ENCODE data around the gene PTCSC3. TPM values are rescaled to one million over a fixed set of nuclear protein-coding genes. Genes with fewer than 3 reads are reported as not detected.

Gene PTCSC3
- total RNA-seq, 1 experiment from 2014 or later, result not detected

DNA sequence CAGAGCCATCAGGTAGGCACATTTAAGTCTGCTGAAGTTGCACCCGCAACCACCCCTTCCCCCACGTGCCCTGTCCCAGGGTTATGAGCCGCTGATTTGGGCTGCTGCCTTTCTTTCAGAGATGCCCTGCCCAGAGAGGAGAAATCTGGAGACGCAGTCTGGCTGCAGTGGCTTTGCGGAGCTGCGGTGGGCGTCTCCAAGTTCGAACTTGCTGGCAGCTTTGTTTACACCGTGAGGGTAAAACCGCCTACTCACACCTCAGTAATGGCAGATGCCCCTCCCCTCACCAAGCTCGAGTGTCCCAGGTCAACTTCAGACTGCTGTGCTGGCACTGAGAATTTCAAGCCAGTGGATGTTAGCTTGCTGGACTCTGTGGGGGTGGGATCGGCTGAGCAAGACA, 14.7 kb downstream of the PTCSC3 start:
- H3K4me1 Mint-ChIP-seq (ENCODE audit: low read depth, unreplicated experiment), result no peaks in the 10 kb centered on the region
- TF ChIP-seq, protein P1, sequence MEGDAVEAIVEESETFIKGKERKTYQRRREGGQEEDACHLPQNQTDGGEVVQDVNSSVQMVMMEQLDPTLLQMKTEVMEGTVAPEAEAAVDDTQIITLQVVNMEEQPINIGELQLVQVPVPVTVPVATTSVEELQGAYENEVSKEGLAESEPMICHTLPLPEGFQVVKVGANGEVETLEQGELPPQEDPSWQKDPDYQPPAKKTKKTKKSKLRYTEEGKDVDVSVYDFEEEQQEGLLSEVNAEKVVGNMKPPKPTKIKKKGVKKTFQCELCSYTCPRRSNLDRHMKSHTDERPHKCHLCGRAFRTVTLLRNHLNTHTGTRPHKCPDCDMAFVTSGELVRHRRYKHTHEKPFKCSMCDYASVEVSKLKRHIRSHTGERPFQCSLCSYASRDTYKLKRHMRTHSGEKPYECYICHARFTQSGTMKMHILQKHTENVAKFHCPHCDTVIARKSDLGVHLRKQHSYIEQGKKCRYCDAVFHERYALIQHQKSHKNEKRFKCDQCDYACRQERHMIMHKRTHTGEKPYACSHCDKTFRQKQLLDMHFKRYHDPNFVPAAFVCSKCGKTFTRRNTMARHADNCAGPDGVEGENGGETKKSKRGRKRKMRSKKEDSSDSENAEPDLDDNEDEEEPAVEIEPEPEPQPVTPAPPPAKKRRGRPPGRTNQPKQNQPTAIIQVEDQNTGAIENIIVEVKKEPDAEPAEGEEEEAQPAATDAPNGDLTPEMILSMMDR (IDR thresholded peaks at IDR 0.05; ENCODE audit: unreplicated experiment), result no peak
- no TSS peak for BruUV-seq (replicated peaks)
- DNase-seq, result peak; percentile 24
- no peaks in the 10 kb centered on the region for H3K36me3 Mint-ChIP-seq (ENCODE audit: insufficient read depth, unreplicated experiment)
- peak overlapping the region; percentile 58 for H3K4me3 Mint-ChIP-seq (ENCODE audit: low read depth, unreplicated experiment)
- H3K27me3 Mint-ChIP-seq (ENCODE audit: unreplicated experiment), result peaks cover 43% of the 10 kb centered on the region
- CTCF ChIA-PET, result interaction anchor here (0.5 to 1.0 kb wide), 4 partner anchors 10 to 215 kb away, joined by 4 to 8 read pairs (median 6); no protein-coding TSS in a partner anchor
- H3K9me3 Mint-ChIP-seq (ENCODE audit: low read depth, unreplicated experiment), result no peaks in the 10 kb centered on the region
- H3K27ac Mint-ChIP-seq (ENCODE audit: unreplicated experiment), result no peak overlapping the region
- intact Hi-C loops (cut with micrococcal nuclease; ENCODE audit: unreplicated experiment), result no loop called here

DNA sequence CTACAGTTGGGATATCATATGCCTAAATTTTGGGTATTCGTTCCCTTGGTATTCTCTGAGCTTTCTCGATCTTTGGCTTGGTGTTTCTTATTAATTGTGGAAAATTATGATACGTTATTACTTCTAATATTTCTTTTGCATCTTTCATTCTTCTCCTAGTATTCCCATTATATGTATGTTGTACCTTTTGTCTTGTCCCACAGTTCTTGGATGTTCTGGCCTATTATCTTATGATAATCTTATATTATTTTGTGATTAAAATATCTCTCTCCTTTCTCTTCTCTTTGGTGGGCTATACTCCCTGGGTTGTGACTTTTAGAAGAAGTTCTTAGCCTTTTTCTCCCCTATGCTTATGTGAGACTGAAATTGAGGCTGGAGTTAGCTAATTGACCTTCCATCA, 25.2 kb downstream of the PTCSC3 start:
- H3K4me3 Mint-ChIP-seq (ENCODE audit: low read depth, unreplicated experiment), result no peak overlapping the region
- no peaks in the 10 kb centered on the region for H3K4me1 Mint-ChIP-seq (ENCODE audit: low read depth, unreplicated experiment)
- H3K9me3 Mint-ChIP-seq (ENCODE audit: low read depth, unreplicated experiment), result peaks cover 2% of the 10 kb centered on the region

DNA sequence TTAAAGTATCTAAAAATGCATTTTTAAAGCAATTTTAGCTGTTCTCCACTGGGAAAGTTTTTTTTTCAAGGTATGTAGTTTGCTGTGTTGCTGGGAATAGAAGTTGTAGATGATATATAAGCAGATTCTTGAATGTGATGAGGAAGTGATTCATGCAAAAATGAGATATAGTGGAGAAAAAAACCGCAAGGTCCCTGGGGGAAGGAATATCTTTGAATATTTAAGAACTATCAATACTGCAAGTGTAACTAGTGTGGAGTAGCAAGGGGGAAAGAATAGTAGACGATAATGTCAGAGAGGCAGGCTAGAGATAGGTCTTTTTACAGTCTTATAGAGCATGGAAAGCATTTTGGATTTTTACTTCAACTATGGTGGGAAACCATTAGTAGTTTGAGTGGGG, 42.5 kb downstream of the PTCSC3 start:
- H3K4me3 Mint-ChIP-seq (ENCODE audit: low read depth, unreplicated experiment), result no peak overlapping the region
- no peaks in the 10 kb centered on the region for H3K27me3 Mint-ChIP-seq (ENCODE audit: unreplicated experiment)
- CTCF ChIA-PET, result no interaction called here
- intact Hi-C loops (cut with micrococcal nuclease; ENCODE audit: unreplicated experiment), result no loop called here
- TF ChIP-seq, protein P1 (IDR thresholded peaks at IDR 0.05; ENCODE audit: unreplicated experiment), result no peak
- no TSS peak for BruUV-seq (replicated peaks)
- no peak for DNase-seq
- H3K9me3 Mint-ChIP-seq (ENCODE audit: low read depth, unreplicated experiment), result no peaks in the 10 kb centered on the region
- no peaks in the 10 kb centered on the region for H3K4me1 Mint-ChIP-seq (ENCODE audit: low read depth, unreplicated experiment)
- no peak overlapping the region for H3K27ac Mint-ChIP-seq (ENCODE audit: unreplicated experiment)
- no peaks in the 10 kb centered on the region for H3K36me3 Mint-ChIP-seq (ENCODE audit: insufficient read depth, unreplicated experiment)

More for the DNA sequence above, 25.2 kb downstream of the PTCSC3 start:
- TF ChIP-seq, protein P1 (IDR thresholded peaks at IDR 0.05; ENCODE audit: unreplicated experiment), result no peak
- Mint-ChIP-seq H3K27me3 (ENCODE audit: unreplicated experiment) (no peaks in the 10 kb centered on the region), H3K36me3 (ENCODE audit: insufficient read depth, unreplicated experiment) (peaks cover 6% of the 10 kb centered on the region), H3K27ac (ENCODE audit: unreplicated experiment) (no peak overlapping the region)
- no TSS peak for BruUV-seq (replicated peaks)
- intact Hi-C loops (cut with micrococcal nuclease; ENCODE audit: unreplicated experiment), result no loop called here
- no peak for DNase-seq
- CTCF ChIA-PET, result no interaction called here

GRCh38 chr14:36132826-36133225, 43.7 kb downstream of the PTCSC3 start:
- Mint-ChIP-seq H3K36me3 (ENCODE audit: insufficient read depth, unreplicated experiment) (no peaks in the 10 kb centered on the region), H3K4me3 (ENCODE audit: low read depth, unreplicated experiment) (no peak overlapping the region), H3K27me3 (ENCODE audit: unreplicated experiment) (no peaks in the 10 kb centered on the region), H3K27ac (ENCODE audit: unreplicated experiment) (no peak overlapping the region), H3K4me1 (ENCODE audit: low read depth, unreplicated experiment) (no peaks in the 10 kb centered on the region), H3K9me3 (ENCODE audit: low read depth, unreplicated experiment) (no peaks in the 10 kb centered on the region)
- no peak for DNase-seq
- intact Hi-C loops (cut with micrococcal nuclease; ENCODE audit: unreplicated experiment), result no loop called here
- CTCF ChIA-PET, result no interaction called here
- TF ChIP-seq, protein P1 (IDR thresholded peaks at IDR 0.05; ENCODE audit: unreplicated experiment), result no peak
- no TSS peak for BruUV-seq (replicated peaks)

Measured in Calu3 (cell line).